OCI-LY1 (cell line): ENCODE results near the gene FAM13C.

Experiments used
- EZH2 ChIP-seq: fragments of 200-600 bp; sonication (generic), shearing (Covaris generic); IDR thresholded peaks from 2 replicates; pipeline ENCODE4 v1.8.0; 2017; ENCODE audit warnings: borderline replicate concordance, mixed run types, mild to moderate bottlenecking, antibody characterized with exemption, low read length, moderate library complexity, mixed read lengths
- TF ChIP-seq, protein P1 (sequence below): fragments of 200-600 bp; sonication (generic), shearing (Covaris generic); IDR thresholded peaks from 2 replicates; pipeline ENCODE4 v1.5.1; 2017; ENCODE audit warnings: mild to moderate bottlenecking, antibody characterized with exemption, low read length, moderate library complexity, mixed read lengths

DNA sequence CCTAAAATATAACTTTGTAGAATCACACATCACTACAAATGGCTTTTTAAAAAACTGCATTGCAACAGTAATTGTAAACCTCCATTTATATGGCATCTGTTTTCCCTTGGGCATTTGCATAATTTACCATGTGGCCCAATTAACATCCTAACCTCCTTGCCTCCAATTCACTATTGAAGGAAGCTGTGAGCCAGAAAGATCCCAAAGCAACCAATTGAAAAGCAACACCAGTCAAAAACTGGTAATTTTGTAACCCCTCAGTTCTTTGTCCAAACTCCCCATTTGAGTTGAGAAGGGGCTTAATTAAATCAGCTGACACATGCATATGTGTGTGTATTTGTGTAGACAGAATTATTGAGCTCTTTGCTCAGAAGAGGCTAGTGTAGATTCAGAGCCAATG lies 90.3 kb downstream of the FAM13C start:
- TF ChIP-seq, protein P1, sequence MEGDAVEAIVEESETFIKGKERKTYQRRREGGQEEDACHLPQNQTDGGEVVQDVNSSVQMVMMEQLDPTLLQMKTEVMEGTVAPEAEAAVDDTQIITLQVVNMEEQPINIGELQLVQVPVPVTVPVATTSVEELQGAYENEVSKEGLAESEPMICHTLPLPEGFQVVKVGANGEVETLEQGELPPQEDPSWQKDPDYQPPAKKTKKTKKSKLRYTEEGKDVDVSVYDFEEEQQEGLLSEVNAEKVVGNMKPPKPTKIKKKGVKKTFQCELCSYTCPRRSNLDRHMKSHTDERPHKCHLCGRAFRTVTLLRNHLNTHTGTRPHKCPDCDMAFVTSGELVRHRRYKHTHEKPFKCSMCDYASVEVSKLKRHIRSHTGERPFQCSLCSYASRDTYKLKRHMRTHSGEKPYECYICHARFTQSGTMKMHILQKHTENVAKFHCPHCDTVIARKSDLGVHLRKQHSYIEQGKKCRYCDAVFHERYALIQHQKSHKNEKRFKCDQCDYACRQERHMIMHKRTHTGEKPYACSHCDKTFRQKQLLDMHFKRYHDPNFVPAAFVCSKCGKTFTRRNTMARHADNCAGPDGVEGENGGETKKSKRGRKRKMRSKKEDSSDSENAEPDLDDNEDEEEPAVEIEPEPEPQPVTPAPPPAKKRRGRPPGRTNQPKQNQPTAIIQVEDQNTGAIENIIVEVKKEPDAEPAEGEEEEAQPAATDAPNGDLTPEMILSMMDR = no peak
- TF ChIP-seq EZH2 = no peak
